ENCODE results near the gene SS18L1.

SS18L1 gene

DNA sequence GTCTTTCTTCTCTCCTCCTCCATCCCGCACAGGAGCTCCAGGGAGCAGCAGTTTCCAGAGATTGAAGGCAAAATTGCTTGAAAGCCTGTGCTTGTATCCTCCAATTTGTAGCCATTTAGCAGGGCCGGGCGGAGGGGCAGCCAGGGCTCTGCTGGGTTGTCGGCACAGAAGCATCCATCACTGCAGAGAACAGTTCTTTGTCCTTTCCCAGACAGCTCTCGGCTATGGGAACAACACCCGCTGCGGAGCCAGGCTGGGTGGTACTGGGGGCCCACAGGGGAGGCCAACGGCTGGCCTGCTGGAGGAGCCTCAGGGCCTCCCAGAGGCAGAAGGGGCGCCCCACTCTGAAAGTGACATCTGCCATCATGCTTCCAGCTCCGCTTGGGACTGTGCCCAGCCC is 68.7 kb downstream of the SS18L1 start:
- no peak for DNase-seq

GRCh38 chr20:62214067-62214466 is 70.5 kb downstream of the SS18L1 start:
- DNase-seq: no peak

- no peak for DNase-seq
Measured at GRCh38 chr20:62215020-62215990, 71.7 kb downstream of the SS18L1 start.

DNA sequence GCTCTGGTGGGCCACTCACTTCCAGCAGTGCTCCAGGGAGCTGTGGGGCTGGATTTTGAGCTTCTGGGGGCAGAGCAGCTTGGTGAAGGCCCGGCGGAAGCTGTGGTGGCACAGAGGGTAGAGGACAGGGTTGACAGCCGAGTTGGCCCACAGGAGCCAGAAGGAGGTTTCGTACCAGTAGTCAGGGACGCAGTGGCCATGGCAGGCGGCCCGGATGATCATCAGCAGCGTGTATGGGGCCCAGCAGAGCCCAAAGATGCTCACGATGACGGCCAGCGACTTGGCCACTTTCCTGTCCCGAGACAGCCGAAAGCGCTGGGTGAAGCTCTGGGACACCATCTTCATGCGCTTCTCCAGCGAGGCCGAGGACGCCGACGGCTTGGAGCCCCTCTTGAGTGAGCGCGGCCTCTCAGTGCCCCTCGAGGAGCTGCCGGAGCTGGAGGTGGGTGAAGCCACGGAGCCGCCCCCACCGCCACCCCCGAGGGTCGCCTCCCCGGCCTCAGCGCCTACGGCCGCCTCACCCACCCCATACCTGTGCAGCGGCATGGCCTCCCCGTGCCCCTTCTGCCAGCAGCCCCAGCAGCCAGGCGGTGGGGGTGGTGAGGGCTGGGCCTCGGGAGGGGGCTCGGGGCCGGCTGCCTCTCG is 72.5 kb downstream of the SS18L1 start:
- no peak for DNase-seq

DNA sequence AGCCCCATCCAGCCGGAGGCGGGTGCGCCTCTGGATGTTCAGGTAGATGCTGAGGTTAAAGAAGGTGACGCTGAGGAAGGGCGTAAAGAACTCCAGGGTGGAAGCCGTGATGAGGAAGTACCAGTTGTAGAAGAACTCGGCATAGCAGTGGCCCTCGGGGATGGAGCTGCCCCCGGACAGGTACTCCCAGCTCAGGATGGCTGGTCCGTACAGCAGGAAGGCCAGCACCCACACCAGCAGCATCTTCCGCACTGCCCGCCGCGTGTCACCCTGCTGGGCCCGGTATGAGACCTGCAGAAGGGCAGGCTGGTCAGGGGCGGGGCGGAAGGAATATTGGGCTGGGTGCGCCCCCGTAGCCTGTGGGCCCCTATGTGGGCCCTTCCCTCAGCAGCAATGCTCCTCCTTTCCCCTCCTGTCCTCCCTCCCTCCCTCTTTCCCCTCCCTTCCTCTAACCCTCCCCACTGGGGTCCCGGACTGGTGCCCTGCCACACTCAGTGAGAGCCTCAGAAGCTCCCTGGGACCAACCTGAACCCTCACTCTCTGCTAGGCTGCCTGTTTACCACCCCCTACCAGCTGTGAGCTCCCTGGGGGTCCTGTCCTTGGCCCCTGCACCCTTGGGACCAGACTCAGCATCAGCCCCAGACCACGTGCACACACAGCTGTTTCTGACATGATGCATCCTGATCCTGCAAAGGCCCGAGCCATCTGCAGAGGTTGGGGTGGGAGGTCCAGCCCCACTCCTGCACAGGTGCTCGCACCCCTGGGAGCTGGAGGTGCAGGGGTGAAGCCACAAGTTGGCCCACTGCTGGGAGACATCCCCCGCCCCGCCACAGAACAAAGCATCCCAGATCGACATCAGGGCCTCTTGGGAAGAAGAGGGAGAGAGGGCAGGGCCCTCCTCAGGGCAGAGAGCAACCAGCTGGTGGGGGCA is 73.3 kb downstream of the SS18L1 start:
- DNase-seq: no peak

DNA sequence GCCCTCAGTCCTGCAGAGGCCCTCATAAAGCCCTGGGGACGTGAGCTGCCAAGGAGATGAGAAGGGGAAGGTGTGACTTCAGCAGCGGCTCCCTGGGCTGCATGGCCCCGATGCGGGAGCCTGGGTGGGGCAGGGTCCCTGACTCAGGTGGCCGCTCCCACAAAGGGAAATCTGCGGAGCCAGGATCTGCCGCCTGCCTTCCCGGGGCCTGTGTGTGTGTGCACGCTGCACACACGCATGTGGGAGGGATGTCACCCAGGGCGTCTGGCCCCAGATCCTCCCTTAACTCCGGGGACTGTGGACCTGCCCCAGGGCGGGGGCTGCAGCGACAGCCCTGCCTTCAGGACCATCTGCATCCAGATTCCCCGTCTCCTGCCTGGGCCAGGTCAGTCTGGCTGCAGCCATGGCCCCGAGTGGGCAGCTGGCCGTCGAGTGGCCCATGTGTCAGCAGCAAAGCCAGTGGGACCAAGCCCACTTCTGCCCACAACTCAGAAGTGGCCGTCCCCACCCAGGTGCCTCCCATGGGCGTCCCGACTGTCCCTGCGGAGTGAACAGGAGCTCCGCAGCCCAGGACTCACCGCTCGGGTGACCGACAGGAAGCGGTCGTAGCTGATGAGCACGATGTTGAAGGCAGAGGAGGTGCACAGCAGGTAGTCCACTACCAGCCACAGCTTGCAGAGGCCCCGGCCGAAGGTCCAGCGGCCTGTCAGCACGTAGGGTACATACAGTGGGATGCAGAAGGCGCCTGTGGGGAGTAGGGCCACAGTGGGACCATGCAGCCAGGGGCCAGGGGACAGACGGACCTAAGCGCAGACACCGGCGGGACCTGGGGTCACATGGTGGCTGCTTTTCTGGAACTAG is 74.6 kb downstream of the SS18L1 start:
- no peak for DNase-seq

GRCh38 chr20:62219101-62219991 is 75.8 kb downstream of the SS18L1 start:
- no peak for DNase-seq

GRCh38 chr20:62219992-62220665 is 76.6 kb downstream of the SS18L1 start, which contains the start of gene HRH3:
Gene HRH3 (minus strand): TSS chr20:62220278. CDS start chr20:62219970, 308 bp downstream.
- DNase-seq: peak; percentile 10

DNA sequence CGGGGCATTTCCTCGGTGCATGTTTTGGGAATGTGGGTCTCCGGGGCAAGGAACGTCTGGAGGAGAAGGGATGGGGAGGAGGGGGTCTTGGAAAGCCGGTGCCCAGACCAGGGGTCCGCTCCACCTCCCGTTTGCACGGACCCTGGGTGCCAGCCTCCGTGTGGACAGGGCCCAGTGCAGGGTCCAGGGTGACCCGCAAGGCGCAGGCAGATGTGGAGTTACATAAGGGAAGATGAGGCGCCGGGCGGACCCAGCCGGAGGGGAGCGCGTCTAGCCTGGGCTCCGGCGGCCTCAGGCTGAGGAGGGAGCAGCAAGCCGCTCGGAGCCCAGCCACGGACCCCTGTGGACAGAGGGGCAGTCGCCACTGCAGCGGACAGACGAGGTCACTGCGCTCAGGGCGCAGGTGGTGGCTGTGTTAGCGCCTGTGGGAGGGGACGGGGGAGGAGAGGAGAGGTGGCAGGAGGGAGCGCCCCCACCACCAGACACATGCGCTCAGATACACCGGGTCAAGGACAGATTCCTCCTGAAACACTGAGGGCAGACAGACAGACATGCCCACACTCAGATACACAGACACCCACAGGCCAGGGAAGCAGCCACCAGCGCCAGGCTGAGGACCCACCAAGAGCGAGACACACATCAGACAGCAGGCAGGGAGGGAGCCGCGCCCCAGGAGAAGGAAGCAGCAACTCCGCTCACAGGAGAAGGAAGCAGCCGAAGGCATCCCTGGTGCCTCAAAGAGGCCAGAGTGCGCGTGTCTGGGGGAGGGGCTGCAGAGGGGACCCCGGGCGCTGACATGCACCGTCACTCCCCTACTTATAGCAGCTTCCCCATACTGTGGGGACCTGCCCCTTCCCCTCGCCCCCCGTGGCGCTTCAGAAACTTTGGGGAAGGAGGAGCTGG is 77.3 kb downstream of the SS18L1 start:
- DNase-seq: no peak

DNA sequence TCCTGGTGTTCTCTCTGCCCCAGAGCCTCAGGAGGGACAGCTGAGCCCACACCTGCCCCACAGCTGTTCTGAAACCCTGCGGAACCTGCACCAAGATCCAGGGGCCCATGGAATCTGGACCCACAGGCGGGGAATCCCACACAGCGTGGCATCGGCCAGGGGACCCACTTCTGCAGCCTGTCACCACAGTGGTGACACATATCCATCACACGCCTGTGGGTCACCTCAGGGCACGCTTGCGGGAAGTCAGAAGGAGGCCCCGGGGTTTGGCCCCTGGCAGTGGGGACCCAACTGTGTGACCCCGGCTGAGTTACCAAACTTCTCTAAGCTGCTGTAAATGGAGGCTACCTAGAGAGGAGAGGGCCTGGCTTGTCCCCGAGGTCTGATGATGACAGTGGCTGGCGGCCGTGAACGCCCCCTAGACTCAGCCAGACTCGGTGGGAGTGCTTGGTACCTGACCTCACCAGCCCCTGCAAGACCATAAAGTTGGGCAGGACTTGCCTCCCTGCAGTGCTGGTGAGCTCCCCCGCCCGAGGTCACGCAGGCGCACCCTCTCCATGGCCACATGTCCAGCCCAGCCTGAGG is 78.8 kb downstream of the SS18L1 start:
- no peak for DNase-seq

- no peak for DNase-seq
Measured at GRCh38 chr20:62222972-62223371, 79.4 kb downstream of the SS18L1 start.

GRCh38 chr20:62223571-62223970 is 80.0 kb downstream of the SS18L1 start:
- no peak for DNase-seq

- no peak for DNase-seq
Measured at GRCh38 chr20:62224113-62224855, 80.7 kb downstream of the SS18L1 start.

DNA sequence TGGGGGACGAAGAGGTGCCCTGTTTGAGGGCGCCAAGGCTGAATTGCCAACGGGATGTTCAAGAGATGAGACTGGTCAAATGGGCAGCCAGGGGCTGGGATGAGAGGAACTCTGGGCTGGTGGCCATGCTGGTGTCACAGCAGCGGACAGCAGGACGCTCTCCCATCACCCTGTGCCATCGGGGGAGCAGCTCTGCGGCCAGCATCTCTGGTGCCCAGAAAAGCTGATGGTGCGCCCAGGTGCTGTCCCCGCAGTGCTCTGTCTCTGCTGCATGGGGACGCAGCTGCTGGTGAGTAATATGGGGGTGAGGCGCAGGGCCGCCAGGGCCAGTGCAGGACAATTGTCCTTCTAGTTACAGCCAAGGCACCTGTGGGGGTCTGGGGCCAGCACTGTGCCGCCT is 81.5 kb downstream of the SS18L1 start:
- DNase-seq: no peak

GRCh38 chr20:62225820-62226635 is 82.5 kb downstream of the SS18L1 start:
- no peak for DNase-seq

DNA sequence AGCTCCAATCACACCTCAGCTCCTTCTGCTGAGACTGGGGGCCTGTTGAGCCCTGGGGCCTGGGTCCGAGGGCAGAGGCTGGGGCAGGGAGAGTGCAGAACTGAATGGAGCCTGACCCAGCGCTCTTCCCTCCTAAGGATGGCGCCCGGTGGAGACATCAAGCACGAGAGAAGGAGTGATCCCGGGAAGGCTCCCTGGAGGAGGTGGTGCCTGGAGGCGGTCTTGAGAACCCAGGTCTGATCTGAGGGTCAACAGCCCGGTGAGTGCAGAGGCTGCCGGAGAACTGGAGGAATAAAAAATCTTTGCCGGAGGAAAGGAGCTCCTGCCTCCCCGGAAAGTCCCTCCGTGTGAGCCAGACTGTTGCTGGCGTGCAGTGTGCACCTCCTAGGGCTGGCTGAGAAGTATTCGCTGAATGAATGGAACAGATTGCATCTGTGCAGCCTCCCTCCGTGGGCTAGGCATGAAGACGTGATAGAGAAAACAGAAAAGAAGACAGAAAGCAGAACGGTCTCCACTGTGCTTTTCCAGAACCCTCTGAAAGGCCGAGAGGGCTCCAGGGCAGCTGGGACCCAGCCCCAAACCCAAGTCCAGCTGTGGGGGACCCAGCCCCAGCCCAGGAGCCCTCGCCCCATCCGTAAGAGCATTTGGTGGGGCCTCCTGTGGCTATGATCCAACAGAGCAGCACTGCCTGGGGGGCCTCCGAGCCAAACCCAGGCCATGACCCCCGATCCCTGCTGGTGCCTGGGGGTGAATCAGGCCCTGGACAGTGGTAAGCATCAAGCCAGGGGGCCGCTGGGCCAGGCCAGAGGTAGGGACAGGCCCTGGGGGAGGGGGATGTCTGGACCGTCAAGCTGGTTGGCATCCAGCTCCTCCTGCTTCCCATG is 83.4 kb downstream of the SS18L1 start:
- DNase-seq: no peak
